Activated effector memory CD4-positive, alpha-beta T cell treated with anti-CD3 and anti-CD28 coated beads, Interleukin-2, amount 50 U/mL, for 16 hours (primary cell): Measurements from ENCODE around the gene GRAMD2A.

Source experiments
- DNase-seq: peaks from one replicate; pipeline ENCODE4 v3.0.0-alpha.2; 2020

GRAMD2A gene

GRCh38 chr15:72163719-72164118, 33.9 kb downstream of the GRAMD2A start:
- DNase-seq = no peak

GRCh38 chr15:72162569-72162968, 35.0 kb downstream of the GRAMD2A start:
- DNase-seq = no peak

GRCh38 chr15:72161361-72162132, 36.0 kb downstream of the GRAMD2A start:
- DNase-seq = no peak

- no peak for DNase-seq
Measured at GRCh38 chr15:72160696-72161245, 36.8 kb downstream of the GRAMD2A start.

- DNase-seq = no peak
Measured at GRCh38 chr15:72156928-72157327, 40.7 kb downstream of the GRAMD2A start.

- DNase-seq = peak; percentile 92
Measured at GRCh38 chr15:72155635-72156616, 41.7 kb downstream of the GRAMD2A start.

GRCh38 chr15:72155003-72155621, 42.5 kb downstream of the GRAMD2A start:
- no peak for DNase-seq

- DNase-seq = no peak
Measured at GRCh38 chr15:72154316-72154715, 43.3 kb downstream of the GRAMD2A start.

- DNase-seq = no peak
Measured at GRCh38 chr15:72153269-72154000, 44.2 kb downstream of the GRAMD2A start.

GRCh38 chr15:72147418-72147817, 50.2 kb downstream of the GRAMD2A start:
- DNase-seq = no peak

- DNase-seq = no peak
Measured at GRCh38 chr15:72146934-72147333, 50.7 kb downstream of the GRAMD2A start.

GRCh38 chr15:72146221-72146620, 51.4 kb downstream of the GRAMD2A start:
- DNase-seq = no peak

- no peak for DNase-seq
Measured at GRCh38 chr15:72141171-72142084, 56.2 kb downstream of the GRAMD2A start.

- no peak for DNase-seq
Measured at GRCh38 chr15:72140088-72140487, 57.5 kb downstream of the GRAMD2A start.

- no peak for DNase-seq
Measured at GRCh38 chr15:72139667-72140066, 57.9 kb downstream of the GRAMD2A start.

GRCh38 chr15:72136170-72137051, 61.2 kb downstream of the GRAMD2A start:
- DNase-seq = no peak

GRCh38 chr15:72135719-72136118, 61.9 kb downstream of the GRAMD2A start:
- no peak for DNase-seq

- no peak for DNase-seq
Measured at GRCh38 chr15:72133211-72133610, 64.4 kb downstream of the GRAMD2A start.

GRCh38 chr15:72131922-72132321, 65.7 kb downstream of the GRAMD2A start:
- DNase-seq = no peak

- no peak for DNase-seq
Measured at GRCh38 chr15:72130272-72130671, 67.3 kb downstream of the GRAMD2A start.
